ACHN (cell line): Measurements from ENCODE around the gene TBC1D22A.

Source experiments
- DNase-seq: peaks from one replicate; pipeline ENCODE4 v3.0.0-alpha.2; 2015
- in situ Hi-C: cut with HindIII; loops from 2 replicates; pipeline ENCODE4 v1.10.0; 2017; ENCODE audit warnings: low sequenced_read_pairs, low pct_ligation_motif_present, low pct_unique_long_range_greater_than_20kb

The TBC1D22A gene

DNA sequence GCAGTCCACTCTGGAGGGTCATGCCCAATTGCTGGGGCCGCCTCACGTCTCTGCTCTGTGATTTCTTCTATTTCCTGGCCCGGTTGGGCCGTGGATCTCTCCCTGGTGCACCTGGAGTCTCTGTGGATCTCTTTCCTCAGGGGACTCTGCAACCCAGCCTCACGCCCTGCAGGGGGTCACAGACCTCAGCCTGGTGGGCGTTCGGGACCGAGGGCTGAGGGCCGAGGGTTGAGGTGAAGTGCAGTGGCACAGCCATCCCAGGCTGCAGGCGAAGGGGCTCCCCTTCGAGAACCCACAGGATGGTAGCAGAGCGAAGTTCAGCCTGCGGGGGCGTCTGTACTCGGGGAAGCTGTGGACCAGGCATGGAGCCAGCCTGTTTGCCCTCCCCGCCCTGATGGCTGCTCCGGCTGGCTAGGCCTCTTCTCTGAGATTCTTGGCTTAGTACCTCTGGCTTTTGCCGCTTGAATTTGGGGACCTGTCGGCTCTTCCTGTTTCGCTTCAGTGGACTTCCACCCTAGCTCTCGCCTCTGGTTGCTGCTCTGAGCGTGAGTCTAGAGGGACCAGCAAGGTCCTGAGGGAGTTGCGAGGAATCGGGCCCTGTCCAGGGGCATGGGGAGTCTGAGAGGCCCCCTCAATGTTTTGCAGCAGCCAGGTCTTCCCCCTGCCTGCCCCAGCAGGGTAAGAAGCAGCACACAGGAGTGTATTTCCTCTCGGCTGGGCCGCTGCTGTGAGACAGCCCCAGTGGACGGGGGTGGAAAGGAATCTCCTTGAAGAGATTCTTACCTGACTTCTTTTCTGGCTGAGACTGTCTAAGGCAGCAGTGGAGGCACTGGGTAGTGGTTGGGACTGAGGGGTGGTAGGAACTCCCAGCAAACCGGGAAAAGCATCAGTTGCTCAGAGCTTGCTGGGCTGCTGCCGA is 140.8 kb downstream of the TBC1D22A start:
- in situ Hi-C loops = no loop called here
- no peak for DNase-seq

DNA sequence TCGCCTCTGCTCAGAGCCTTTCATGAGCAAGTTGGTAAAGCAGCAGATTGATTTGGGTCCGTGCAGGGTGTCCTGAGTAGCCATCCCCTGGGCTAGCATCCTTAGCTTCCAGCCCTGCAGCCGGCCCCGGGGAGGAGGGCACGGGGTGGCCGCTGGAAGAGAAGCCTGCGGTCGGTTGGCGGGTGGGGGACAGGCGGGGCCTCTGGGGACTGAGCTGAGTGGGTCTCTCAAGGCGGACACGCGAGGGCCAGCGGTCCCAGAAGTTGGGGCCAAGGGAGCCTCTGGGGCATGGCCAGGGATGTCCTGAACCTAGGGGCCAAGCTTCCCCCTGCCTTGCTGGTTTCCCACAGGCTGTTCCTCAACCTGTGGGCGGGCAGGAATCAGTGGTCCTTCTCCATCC is 143.0 kb downstream of the TBC1D22A start:
- DNase-seq = no peak
- in situ Hi-C loops = no loop called here

GRCh38 chr22:46905834-46906233 is 143.4 kb downstream of the TBC1D22A start:
- DNase-seq = no peak
- in situ Hi-C loops = no loop called here

- no peak for DNase-seq
- in situ Hi-C loops = no loop called here
These were observed 144.0 kb downstream of the TBC1D22A start for GRCh38 chr22:46906326-46907045.

DNA sequence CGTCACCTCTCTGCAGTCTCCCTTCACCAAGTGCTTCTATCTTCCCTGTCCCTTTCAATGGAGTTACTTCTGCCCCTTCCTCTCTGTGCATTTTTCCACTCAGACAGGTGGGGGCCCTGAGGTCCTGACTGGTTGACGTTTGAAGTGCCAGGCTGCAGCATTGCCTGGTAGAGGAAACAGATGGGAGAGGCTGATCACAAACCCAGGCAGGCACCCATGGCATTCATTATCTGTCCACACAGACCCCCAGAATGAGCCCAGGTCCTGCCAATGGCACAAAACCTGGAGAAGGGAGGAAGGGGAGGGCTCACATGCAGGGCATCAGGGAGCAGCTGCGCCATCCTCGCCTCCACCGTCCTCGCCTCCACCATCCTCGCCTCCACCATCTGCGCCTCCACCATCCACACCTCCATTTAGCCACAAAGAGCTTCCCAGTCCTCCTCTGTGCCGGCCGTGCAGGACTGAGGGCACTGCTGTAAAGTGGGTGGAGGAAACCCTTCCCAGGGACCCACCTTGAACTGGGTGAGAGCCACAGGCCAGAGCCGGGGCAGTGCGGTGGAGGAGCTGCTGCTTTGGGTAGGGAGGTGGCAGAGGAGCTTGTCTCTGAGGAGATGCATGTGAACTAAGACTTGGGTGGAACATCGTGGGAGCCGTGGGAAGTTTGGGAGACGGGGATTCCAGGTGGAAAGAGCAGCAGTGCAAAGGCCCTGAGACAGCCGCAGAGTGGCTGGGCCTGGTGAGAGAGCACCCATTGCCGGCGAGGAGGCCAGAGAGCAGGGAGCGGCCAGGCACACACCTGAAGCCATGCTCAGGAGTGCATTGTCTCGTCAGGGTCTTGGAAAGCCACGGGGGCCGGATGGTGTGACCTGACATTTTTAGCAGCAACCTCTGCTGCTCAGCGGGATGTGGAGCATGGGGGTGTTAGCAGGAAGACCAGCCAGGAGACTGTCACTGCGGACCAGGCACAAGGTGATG is 145.1 kb downstream of the TBC1D22A start:
- DNase-seq = no peak
- in situ Hi-C loops = no loop called here

GRCh38 chr22:46908641-46909107 is 146.2 kb downstream of the TBC1D22A start:
- in situ Hi-C loops = no loop called here
- no peak for DNase-seq

DNA sequence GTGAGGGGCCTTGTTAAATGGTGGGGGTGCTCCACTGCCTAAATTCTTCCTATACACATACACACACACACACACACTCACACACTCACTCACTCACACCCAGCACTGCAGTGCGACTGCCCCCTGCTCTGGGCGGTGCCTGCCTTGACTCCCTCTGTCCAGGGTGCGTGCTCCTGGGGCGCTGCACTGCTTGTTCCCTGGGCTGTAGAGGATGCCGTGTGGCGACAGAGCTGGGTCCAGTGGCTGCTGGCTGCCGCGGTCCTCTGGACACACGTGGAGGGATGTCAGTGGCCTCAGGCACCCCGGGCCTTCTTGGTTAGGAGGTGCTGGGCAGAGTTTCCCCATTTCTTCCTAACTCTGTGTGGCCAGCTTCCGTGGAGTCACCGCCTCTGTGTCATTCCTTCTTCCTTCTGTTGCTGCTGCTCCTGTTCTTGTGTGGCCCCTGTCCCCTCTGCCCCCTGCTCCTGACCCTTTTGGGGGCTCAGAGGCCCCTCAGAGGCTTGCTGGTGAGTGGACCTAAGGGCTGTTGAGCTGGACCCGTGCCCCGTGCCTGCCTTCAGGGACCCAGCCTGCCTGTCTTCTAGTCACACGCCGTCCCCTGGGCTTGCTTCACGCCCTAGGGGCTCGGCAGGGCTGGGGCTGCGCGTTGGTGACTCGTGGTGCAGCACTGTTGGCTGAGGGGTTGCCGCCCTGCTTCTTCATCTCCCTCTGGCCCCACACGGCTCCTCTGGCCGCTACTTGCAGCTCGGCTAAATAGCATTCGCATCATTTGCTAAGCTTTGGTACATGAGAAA is 147.0 kb downstream of the TBC1D22A start:
- no peak for DNase-seq
- in situ Hi-C loops = no loop called here

GRCh38 chr22:46910624-46911023 is 148.2 kb downstream of the TBC1D22A start:
- DNase-seq = no peak
- in situ Hi-C loops = no loop called here

- in situ Hi-C loops = no loop called here
- no peak for DNase-seq
These were observed 148.9 kb downstream of the TBC1D22A start for GRCh38 chr22:46911346-46911745.

DNA sequence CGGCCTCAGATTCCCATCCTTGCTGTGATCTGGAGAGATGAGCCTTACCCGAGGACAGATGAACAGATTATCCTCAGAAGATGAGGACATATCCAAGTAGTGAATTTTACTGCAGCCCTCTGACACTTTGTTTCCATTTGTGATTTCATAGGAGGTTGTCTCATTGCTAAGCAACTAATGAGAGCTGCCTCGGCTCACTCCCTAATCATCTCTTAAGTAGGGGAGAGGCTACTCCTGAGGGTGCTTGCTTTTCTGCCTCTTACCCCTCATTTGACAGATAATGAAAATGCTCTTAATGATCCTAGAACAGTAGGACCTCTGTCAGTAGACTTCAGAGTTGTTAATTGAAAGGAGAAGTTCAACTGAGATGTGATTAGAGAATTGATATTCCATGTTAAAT is 150.9 kb downstream of the TBC1D22A start:
- no peak for DNase-seq
- in situ Hi-C loops = no loop called here

DNA sequence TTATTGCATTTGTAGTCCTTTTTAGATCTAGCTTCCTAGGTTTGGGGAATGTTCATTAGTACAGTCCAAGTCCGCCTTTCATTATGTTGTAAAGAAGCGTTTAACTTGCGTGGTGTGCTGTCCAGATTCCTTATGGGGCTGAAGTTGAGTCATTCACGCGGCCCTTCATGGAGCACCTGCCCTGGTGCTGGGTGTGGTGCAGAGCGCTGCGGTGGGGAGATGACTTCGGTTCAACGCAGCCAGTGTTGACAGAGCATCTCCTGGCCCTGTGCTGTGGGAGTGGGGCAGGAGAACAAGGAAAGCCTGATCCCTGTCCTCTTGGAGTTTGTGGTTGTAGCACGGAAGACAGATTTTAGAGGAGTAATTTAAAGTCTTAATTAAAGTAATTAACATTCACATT is 152.0 kb downstream of the TBC1D22A start:
- DNase-seq = no peak
- in situ Hi-C loops = no loop called here

DNA sequence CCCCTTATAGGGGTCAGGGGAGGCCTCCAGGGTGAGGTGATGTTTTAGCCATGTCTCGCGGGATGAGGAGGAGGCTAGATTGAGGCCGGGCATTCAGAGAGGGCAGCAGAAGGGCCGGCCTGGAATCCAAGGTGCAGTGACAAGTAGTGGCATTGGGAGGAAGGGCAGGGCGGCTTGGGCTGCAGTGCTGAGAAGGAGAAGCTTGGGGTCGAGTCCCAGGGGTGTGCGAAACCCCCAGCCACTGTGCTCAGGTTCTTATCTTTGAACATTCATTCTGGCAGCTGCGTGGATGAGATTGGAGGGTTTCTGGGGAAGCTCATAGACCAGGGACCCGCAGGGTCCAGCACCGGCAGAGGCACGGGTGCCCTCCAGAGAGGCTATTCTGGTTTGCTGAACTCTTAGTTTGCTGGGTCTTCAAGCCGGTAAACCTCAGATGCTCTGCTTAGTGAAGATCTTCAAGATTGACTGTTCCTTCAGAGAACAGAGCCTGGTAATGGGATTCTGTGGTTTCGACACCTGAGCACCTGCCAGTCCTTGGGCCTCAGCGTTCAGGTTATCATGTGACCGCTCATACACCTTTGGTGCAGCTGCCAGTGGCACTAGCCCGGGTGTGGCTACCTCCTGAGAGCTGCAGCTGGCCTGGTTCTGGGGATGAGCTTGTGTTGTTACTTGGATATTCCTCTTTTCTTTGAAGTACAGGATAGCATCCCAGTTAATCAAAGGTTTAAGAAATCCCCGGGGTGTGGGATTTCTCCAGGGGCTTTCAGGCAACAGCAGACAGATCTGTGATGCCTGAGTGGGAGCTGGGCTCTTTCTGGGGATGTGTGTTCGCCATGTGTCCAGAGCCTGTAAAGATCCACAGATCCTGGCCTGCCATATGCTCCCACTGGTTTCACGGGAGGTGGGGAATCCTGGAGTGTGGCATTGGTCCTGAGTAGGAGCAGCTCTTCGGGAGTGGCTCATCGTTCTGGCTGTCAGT is 152.8 kb downstream of the TBC1D22A start:
- DNase-seq = no peak
- in situ Hi-C loops = no loop called here

GRCh38 chr22:46915950-46916730 is 153.7 kb downstream of the TBC1D22A start:
- DNase-seq = no peak
- in situ Hi-C loops = no loop called here

GRCh38 chr22:46916886-46917770 is 154.7 kb downstream of the TBC1D22A start:
- DNase-seq = no peak
- in situ Hi-C loops = no loop called here

GRCh38 chr22:46917771-46918101 is 155.3 kb downstream of the TBC1D22A start:
- in situ Hi-C loops = no loop called here
- DNase-seq = no peak
